ENCODE results near the gene PFKFB3.

- TF ChIP-seq POLR2A (IDR thresholded peaks at IDR 0.05) (no peak), CTCF (IDR thresholded peaks at IDR 0.05) (no peak)
These were observed 44.4 kb downstream of the PFKFB3 start for GRCh38 chr10:6247041-6247712.
